ENCODE measurements around the gene PLCG1. TPM values are rescaled to one million over a fixed set of nuclear protein-coding genes. Genes with fewer than 3 reads are reported as not detected.

Gene PLCG1
- total RNA-seq, 2 experiments from 2014 or later, result 156 to 162 TPM

DNA sequence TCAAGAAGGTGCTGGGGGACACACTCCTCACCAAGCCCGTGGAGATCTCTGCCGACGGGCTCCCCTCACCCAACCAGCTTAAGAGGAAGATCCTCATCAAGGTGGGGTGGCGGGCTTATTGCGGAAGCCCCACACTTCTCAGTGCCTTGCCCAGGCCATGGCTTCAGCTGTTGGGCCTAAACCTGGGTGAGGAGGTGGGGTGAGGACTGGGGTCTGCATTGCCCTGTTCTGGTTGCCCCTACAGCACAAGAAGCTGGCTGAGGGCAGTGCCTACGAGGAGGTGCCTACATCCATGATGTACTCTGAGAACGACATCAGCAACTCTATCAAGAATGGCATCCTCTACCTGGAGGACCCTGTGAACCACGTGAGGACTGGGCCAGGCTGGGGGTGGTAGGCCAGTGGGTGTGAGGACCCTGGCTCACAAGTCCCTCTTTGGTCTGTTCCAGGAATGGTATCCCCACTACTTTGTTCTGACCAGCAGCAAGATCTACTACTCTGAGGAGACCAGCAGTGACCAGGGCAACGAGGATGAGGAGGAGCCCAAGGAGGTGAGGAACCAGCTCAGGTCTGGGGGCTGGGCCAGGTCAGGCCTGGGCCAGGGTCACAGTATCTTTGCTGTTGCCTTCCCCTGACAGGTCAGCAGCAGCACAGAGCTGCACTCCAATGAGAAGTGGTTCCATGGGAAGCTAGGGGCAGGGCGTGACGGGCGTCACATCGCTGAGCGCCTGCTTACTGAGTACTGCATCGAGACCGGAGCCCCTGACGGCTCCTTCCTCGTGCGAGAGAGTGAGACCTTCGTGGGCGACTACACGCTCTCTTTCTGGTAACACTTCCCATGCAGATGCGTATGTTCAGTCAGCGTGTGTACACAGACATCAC lies 27.9 kb downstream of the PLCG1 start:
- H3K27ac Mint-ChIP-seq, result peak overlapping the region; percentile 87
- DNase-seq, result no peak
- H3K4me3 Mint-ChIP-seq, result no peak overlapping the region
- peaks cover 64% of the 10 kb centered on the region for H3K36me3 Mint-ChIP-seq
- peaks cover 62% of the 10 kb centered on the region for H3K4me1 Mint-ChIP-seq
- H3K27me3 Mint-ChIP-seq, result no peaks in the 10 kb centered on the region
- no peaks in the 10 kb centered on the region for H3K9me3 Mint-ChIP-seq

DNA sequence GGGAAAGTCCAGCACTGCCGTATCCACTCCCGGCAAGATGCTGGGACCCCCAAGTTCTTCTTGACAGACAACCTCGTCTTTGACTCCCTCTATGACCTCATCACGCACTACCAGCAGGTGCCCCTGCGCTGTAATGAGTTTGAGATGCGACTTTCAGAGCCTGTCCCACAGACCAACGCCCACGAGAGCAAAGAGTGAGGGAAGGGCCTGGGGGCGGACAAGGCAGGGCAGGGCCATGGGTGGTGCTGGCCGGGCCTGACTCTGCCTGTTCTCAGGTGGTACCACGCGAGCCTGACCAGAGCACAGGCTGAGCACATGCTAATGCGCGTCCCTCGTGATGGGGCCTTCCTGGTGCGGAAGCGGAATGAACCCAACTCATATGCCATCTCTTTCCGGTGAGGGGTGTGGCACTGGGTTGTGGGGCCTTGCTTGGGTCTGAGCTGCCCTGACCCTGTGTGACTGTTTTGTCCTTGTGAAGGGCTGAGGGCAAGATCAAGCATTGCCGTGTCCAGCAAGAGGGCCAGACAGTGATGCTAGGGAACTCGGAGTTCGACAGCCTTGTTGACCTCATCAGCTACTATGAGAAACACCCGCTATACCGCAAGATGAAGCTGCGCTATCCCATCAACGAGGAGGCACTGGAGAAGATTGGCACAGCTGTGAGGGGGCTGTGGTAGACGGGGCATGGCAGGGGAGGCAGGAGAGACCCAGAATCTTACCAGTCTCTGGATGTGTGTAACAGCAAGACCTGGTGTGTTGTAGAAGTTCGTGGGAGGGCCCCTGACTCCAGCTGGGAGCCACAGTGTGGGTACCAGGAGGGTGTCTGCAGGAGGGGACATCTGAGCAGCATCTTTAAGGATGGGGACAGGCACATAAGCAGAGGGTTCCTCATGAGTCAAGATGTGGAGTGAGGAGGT lies 29.1 kb downstream of the PLCG1 start:
- H3K4me3 Mint-ChIP-seq, result no peak overlapping the region
- H3K4me1 Mint-ChIP-seq, result peaks cover 58% of the 10 kb centered on the region

GRCh38 chr20:41167118-41167470 lies 29.8 kb downstream of the PLCG1 start:
- peaks cover 59% of the 10 kb centered on the region for H3K4me1 Mint-ChIP-seq
- H3K4me3 Mint-ChIP-seq, result no peak overlapping the region
- DNase-seq, result no peak
- no peaks in the 10 kb centered on the region for H3K27me3 Mint-ChIP-seq
- no peaks in the 10 kb centered on the region for H3K9me3 Mint-ChIP-seq
- peaks cover 62% of the 10 kb centered on the region for H3K36me3 Mint-ChIP-seq
- peak overlapping the region; percentile 45 for H3K27ac Mint-ChIP-seq

More for the DNA sequence above, 29.1 kb downstream of the PLCG1 start:
- peaks cover 61% of the 10 kb centered on the region for H3K36me3 Mint-ChIP-seq
- H3K27ac Mint-ChIP-seq, result peak overlapping the region; percentile 45
- H3K27me3 Mint-ChIP-seq, result no peaks in the 10 kb centered on the region
- no peaks in the 10 kb centered on the region for H3K9me3 Mint-ChIP-seq
- DNase-seq, result no peak

GRCh38 chr20:41167481-41168253 lies 30.3 kb downstream of the PLCG1 start:
- H3K27ac Mint-ChIP-seq, result peak overlapping the region; percentile 45
- H3K4me3 Mint-ChIP-seq, result no peak overlapping the region
- no peak for DNase-seq
- H3K4me1 Mint-ChIP-seq, result peaks cover 60% of the 10 kb centered on the region
- no peaks in the 10 kb centered on the region for H3K27me3 Mint-ChIP-seq
- no peaks in the 10 kb centered on the region for H3K9me3 Mint-ChIP-seq
- H3K36me3 Mint-ChIP-seq, result peaks cover 58% of the 10 kb centered on the region

GRCh38 chr20:41168281-41169161 lies 31.2 kb downstream of the PLCG1 start:
- H3K36me3 Mint-ChIP-seq, result peaks cover 52% of the 10 kb centered on the region
- DNase-seq, result no peak
- no peak overlapping the region for H3K4me3 Mint-ChIP-seq
- H3K4me1 Mint-ChIP-seq, result peaks cover 58% of the 10 kb centered on the region
- H3K9me3 Mint-ChIP-seq, result no peaks in the 10 kb centered on the region
- peak overlapping the region; percentile 44 for H3K27ac Mint-ChIP-seq
- no peaks in the 10 kb centered on the region for H3K27me3 Mint-ChIP-seq

DNA sequence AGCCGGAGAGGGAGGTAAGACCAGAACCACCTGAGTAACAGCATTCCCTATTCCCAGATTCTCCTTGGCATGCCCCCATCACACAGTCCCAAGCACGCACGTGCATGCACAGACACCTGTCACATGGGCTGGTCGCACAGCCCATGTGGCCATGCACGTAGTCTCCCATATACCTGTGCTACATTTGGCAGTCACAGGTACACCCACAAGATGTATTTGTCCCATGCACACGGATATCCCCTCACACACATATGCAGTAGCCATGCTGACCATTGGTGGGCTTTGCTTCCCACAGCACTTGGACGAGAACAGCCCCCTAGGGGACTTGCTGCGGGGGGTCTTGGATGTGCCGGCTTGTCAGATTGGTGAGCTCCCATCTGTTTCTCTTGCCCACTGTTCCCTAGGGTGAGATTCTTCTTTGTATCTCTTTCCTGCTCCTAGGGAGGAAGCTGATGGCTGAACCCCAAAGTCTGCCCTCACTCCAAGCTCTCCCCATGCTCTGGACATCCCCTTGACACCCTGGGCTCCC lies 31.9 kb downstream of the PLCG1 start:
- H3K4me3 Mint-ChIP-seq, result no peak overlapping the region
- H3K27ac Mint-ChIP-seq, result peak overlapping the region; percentile 18
- DNase-seq, result no peak
- H3K4me1 Mint-ChIP-seq, result peaks cover 57% of the 10 kb centered on the region
- no peaks in the 10 kb centered on the region for H3K27me3 Mint-ChIP-seq
- H3K9me3 Mint-ChIP-seq, result no peaks in the 10 kb centered on the region
- H3K36me3 Mint-ChIP-seq, result peaks cover 49% of the 10 kb centered on the region

- H3K4me3 Mint-ChIP-seq, result no peak overlapping the region
- no peak for DNase-seq
- peaks cover 57% of the 10 kb centered on the region for H3K4me1 Mint-ChIP-seq
- peak overlapping the region; percentile 18 for H3K27ac Mint-ChIP-seq
- H3K27me3 Mint-ChIP-seq, result no peaks in the 10 kb centered on the region
- peaks cover 42% of the 10 kb centered on the region for H3K36me3 Mint-ChIP-seq
- no peaks in the 10 kb centered on the region for H3K9me3 Mint-ChIP-seq
Measured at GRCh38 chr20:41169791-41170351, 32.5 kb downstream of the PLCG1 start.

DNA sequence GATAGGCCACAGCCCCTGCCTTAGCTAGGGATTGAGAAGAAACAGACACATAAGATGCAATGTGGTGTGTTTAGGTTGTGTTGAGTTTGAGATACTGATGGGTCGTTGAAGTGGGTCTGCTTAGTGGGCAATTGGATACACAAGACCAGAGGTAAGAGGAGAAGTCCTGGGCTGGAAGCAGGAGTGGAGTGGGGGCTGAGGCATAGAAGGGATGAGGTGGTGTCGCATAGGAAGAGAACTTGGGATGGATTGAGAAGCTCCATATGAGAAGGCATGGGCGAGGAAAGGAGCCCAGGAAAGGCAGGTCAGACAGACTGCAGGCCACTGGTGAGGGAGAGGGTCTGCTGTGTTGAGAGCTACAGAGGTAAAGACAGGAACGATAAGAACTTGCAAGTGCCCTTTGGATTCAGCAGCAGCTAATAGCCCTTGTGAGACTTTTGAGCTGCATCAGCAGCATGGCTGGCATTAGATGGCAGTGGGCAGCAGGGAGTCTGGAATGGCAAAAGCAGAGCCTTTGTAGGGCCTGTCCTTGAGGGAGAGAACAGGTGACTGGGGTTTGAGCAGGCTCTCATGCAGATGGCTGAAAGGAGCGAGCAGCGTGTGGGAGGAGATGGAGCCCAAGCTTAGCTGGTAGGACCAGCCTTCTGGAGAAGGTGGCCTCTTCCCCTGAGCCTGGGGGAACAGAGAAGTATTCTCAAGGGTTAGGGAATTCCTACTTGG lies 33.2 kb downstream of the PLCG1 start:
- H3K27me3 Mint-ChIP-seq, result no peaks in the 10 kb centered on the region
- no peak overlapping the region for H3K4me3 Mint-ChIP-seq
- peaks cover 55% of the 10 kb centered on the region for H3K4me1 Mint-ChIP-seq
- H3K9me3 Mint-ChIP-seq, result no peaks in the 10 kb centered on the region
- H3K36me3 Mint-ChIP-seq, result peaks cover 37% of the 10 kb centered on the region
- H3K27ac Mint-ChIP-seq, result peak overlapping the region; percentile 31
- DNase-seq, result no peak

GRCh38 chr20:41171736-41172295 lies 34.5 kb downstream of the PLCG1 start:
- Mint-ChIP-seq H3K27ac (peak overlapping the region; percentile 60), H3K9me3 (no peaks in the 10 kb centered on the region), H3K27me3 (no peaks in the 10 kb centered on the region), H3K4me1 (peaks cover 50% of the 10 kb centered on the region), H3K4me3 (no peak overlapping the region), H3K36me3 (peaks cover 27% of the 10 kb centered on the region)
- DNase-seq, result no peak

DNA sequence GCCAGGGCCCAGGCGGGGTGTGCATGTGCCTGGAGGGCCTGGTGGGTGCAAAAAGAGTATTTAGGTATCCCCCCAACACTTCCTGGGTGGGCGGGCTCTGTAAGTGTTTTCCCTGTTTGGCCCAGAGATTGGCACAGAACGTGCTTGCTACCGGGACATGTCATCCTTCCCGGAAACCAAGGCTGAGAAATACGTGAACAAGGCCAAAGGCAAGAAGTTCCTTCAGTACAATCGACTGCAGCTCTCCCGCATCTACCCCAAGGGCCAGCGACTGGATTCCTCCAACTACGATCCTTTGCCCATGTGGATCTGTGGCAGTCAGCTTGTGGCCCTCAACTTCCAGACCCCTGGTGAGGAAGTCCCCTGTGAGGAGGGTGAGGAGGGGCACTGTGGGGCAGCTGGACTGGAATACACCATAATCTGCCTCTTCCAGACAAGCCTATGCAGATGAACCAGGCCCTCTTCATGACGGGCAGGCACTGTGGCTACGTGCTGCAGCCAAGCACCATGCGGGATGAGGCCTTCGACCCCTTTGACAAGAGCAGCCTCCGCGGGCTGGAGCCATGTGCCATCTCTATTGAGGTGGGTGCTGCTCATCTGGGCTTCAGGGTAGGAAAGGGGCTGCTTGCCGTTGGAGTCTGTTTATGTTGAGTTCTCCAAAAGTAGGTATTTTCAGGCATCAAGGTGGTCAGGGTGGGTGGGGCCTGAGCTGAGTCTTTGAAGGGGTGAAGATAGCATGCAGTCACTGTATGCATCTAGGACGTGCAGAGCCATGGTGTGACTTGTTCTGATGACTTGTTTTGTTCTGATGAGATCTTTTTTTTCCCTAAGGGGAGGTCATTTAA lies 35.2 kb downstream of the PLCG1 start:
- no peak for DNase-seq
- peak overlapping the region; percentile 60 for H3K27ac Mint-ChIP-seq

GRCh38 chr20:41173161-41173721 lies 35.9 kb downstream of the PLCG1 start:
- H3K4me1 Mint-ChIP-seq, result peaks cover 39% of the 10 kb centered on the region

More for the DNA sequence above, 35.2 kb downstream of the PLCG1 start:
- no peaks in the 10 kb centered on the region for H3K9me3 Mint-ChIP-seq
- no peak overlapping the region for H3K4me3 Mint-ChIP-seq
- H3K4me1 Mint-ChIP-seq, result peaks cover 44% of the 10 kb centered on the region
- H3K27me3 Mint-ChIP-seq, result no peaks in the 10 kb centered on the region
- H3K36me3 Mint-ChIP-seq, result peaks cover 21% of the 10 kb centered on the region

More at GRCh38 chr20:41173161-41173721, 35.9 kb downstream of the PLCG1 start:
- Mint-ChIP-seq H3K27ac (peak overlapping the region; percentile 60), H3K36me3 (peaks cover 21% of the 10 kb centered on the region), H3K9me3 (no peaks in the 10 kb centered on the region), H3K4me3 (no peak overlapping the region), H3K27me3 (no peaks in the 10 kb centered on the region)
- DNase-seq, result peak; percentile 70

Data from activated naive CD8-positive, alpha-beta T cell treated with anti-CD3 and anti-CD28 coated beads for 36 hours (primary cell).